ENCODE results near the gene ERC2. TPM values are rescaled to one million over a fixed set of nuclear protein-coding genes. Genes with fewer than 3 reads are reported as not detected.

ERC2 gene
- total and polyA plus RNA-seq, 2 of the 13 experiments (the other 11 are each of a cell fraction or from before 2014, with no cell fraction given): 0.16 to 0.22 TPM

DNA sequence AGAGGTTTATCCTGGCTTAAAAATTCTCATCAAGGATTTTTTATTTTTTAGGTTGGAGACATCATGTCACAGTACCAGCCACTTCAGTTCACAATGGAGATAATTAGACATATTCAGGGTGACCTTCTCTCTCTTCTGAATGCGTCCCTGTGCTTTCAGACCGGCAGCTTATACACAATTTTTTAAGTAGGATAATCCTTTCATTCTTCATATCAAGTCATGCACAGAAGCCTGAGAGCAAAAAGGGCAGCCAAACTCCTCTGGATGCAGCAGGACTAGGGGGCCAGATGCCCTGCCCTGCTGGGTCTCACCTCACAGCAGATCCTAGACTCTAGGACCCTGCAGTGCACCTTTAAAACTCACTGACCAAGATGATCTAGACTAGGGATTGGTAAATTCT is 210.4 kb downstream of the ERC2 start (continued):
- no peak for TF ChIP-seq MXI1 (IDR thresholded peaks at IDR 0.05; ENCODE audit: borderline replicate concordance, low read depth, low read length)
- TF ChIP-seq TEF (CRISPR knock-in tag; IDR thresholded peaks at IDR 0.05): no peak
- no peak for TF ChIP-seq ZNF580 (CRISPR knock-in tag; IDR thresholded peaks at IDR 0.05; ENCODE audit: borderline replicate concordance, low read depth)
- no peak for TF ChIP-seq ZNF468 (CRISPR knock-in tag; IDR thresholded peaks at IDR 0.05)
- no peak for TF ChIP-seq ARNTL (CRISPR knock-in tag; IDR thresholded peaks at IDR 0.05)
- no peak for TF ChIP-seq HNF4A (CRISPR knock-in tag; IDR thresholded peaks at IDR 0.05)
- TF ChIP-seq, protein P1, sequence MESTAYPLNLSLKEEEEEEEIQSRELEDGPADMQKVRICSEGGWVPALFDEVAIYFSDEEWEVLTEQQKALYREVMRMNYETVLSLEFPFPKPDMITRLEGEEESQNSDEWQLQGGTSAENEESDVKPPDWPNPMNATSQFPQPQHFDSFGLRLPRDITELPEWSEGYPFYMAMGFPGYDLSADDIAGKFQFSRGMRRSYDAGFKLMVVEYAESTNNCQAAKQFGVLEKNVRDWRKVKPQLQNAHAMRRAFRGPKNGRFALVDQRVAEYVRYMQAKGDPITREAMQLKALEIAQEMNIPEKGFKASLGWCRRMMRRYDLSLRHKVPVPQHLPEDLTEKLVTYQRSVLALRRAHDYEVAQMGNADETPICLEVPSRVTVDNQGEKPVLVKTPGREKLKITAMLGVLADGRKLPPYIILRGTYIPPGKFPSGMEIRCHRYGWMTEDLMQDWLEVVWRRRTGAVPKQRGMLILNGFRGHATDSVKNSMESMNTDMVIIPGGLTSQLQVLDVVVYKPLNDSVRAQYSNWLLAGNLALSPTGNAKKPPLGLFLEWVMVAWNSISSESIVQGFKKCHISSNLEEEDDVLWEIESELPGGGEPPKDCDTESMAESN (CRISPR knock-in tag; conservative IDR thresholded peaks at IDR 0.05): no peak
- no peak for TF ChIP-seq MBNL3 (CRISPR knock-in tag; conservative IDR thresholded peaks at IDR 0.05)
- TF ChIP-seq ZNF839 (CRISPR knock-in tag; IDR thresholded peaks at IDR 0.05; ENCODE audit: borderline replicate concordance): no peak

DNA sequence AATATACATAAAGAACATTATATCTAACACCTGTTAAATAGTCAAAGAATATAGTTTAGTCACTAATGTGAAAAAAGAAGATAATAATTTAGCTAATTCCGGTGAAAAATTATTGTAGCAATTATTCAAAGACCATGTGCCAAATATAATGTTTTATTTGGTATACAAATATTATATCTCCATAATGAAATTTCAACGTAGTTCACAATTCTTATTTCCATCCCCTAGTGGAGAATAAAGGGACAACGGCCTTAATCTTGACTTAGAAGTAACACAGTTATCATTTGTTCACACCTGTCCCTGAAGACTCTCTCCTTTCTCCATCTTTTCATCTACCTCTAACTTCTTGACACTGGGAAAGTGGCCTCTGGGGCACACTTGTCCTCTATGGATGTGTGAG is 213.4 kb downstream of the ERC2 start:
- no peak overlapping the region for H3K4me2 ChIP-seq (ENCODE audit: low read depth, low read length)
- no peak overlapping the region for H3K4me3 ChIP-seq (replicated peaks in 1 of 3; ENCODE audit: insufficient read depth in 1 of 3, low read depth in 2 of 3, low read length in 3 of 3)
- FAIRE-seq: no peak
- H3K79me2 ChIP-seq (ENCODE audit: insufficient read depth, low read length): no peaks in the 10 kb centered on the region
- no peak overlapping the region for H2AFZ ChIP-seq (ENCODE audit: low read length)
- H3K27ac ChIP-seq (ENCODE audit: extremely low read length, insufficient read depth, low read length): no peak overlapping the region
- intact Hi-C loops (cut with micrococcal nuclease; ENCODE audit: unreplicated experiment): loop anchor here (10.0 kb wide), 1 partner anchor 1400 kb away; no protein-coding TSS in a partner anchor
- no peak for DNase-seq (ENCODE audit: low spot score)
- no peaks in the 10 kb centered on the region for H3K27me3 ChIP-seq (ENCODE audit: control insufficient read depth in 1 of 2, insufficient read depth in 2 of 2, low read length in 2 of 2)
- ChIA-PET CTCF (ENCODE audit: low intra/inter-chr PET ratio, low total read pairs) (no interaction called here), POLR2A (no interaction called here)
- TF ChIP-seq GFI1 (CRISPR knock-in tag; IDR thresholded peaks at IDR 0.05; ENCODE audit: borderline replicate concordance): no peak
- no peak overlapping the region for H3K9ac ChIP-seq (ENCODE audit: insufficient read depth, low read depth, low read length)
- ATAC-seq: no peak
- no TSS peak for BruUV-seq (replicated peaks)
- no peaks in the 10 kb centered on the region for H3K9me3 ChIP-seq (ENCODE audit: low read length)
- H3K4me1 ChIP-seq (ENCODE audit: insufficient read depth, low read length): no peaks in the 10 kb centered on the region
- no peaks in the 10 kb centered on the region for H3K36me3 ChIP-seq (replicated peaks in 1 of 2; ENCODE audit: control insufficient read depth in 1 of 2, insufficient read depth in 2 of 2, low read length in 2 of 2)
- in situ Hi-C loops (cut with HindIII; ENCODE audit: extremely low pct_ligation_motif_present, low pct_unique_long_range_greater_than_20kb): loop anchor here (25.0 kb wide), 1 partner anchor 1393 kb away; no protein-coding TSS in a partner anchor
- no peaks in the 10 kb centered on the region for H4K20me1 ChIP-seq (ENCODE audit: insufficient read depth, low read length)
- 2% methylated on average over 3 of the region's 3 CpGs for WGBS (ENCODE audit: low lambda C conversion rate)
